Osteoblast (primary cell): ENCODE data around the gene FHIT. TPM values are rescaled to one million over a fixed set of nuclear protein-coding genes. Genes with fewer than 3 reads are reported as not detected.

ENCODE experiments used
- DNase-seq: peaks from one replicate; pipeline ENCODE4 v3.0.0; 2011; ENCODE audit warnings: low spot score, mixed read lengths; ENCODE audit not compliant: insufficient read length; ENCODE audit errors: missing footprints
- H2AFZ ChIP-seq: 2 replicates; pipeline ENCODE4 v1.6.0; 2011; ENCODE audit warnings: mild to moderate bottlenecking, low read length
- H3K27ac ChIP-seq: 2 replicates; pipeline ENCODE4 v1.5.1; 2011; ENCODE audit warnings: mild to moderate bottlenecking, low read depth, low read length, moderate library complexity
- H3K27me3 ChIP-seq: 2 replicates; pipeline ENCODE4 v1.6.0; 2012; ENCODE audit warnings: mild to moderate bottlenecking, control low read depth, inconsistent platforms, low read length, moderate library complexity; ENCODE audit not compliant: insufficient read depth
- H3K36me3 ChIP-seq: 2 replicates; pipeline ENCODE4 v1.5.1; 2011; ENCODE audit warnings: mild to moderate bottlenecking, low read length, control low read depth, moderate library complexity; ENCODE audit not compliant: insufficient read depth
- H3K4me1 ChIP-seq: 2 replicates; pipeline ENCODE4 v1.5.1; 2011; ENCODE audit warnings: mild to moderate bottlenecking, low read length, control low read depth, moderate library complexity; ENCODE audit not compliant: insufficient read depth
- H3K4me2 ChIP-seq: 2 replicates; pipeline ENCODE4 v1.6.0; 2011; ENCODE audit warnings: mild to moderate bottlenecking, low read length; ENCODE audit not compliant: insufficient read depth
- H3K4me3 ChIP-seq: fragments of 200-600 bp; sonication (generic); 3 replicates; pipeline ENCODE4 v1.5.1; 2012; ENCODE audit warnings: mild to moderate bottlenecking, low read length, inconsistent platforms; ENCODE audit not compliant: insufficient read depth
- H3K79me2 ChIP-seq: 2 replicates; pipeline ENCODE4 v1.6.0; 2012; ENCODE audit warnings: mild to moderate bottlenecking, low read length, control low read depth, inconsistent platforms; ENCODE audit not compliant: insufficient read depth
- H3K9me3 ChIP-seq: 2 replicates; pipeline ENCODE4 v1.5.1; 2011; ENCODE audit warnings: low read depth, low read length, control low read depth
- H4K20me1 ChIP-seq: 2 replicates; pipeline ENCODE4 v1.6.0; 2012; ENCODE audit warnings: mild to moderate bottlenecking, low read length, control low read depth; ENCODE audit not compliant: insufficient read depth
- total RNA-seq: library from RNA; depleted of rRNA; stranded (reverse); fragments of >200 nt; gene quantifications from 2 replicates; pipeline ENCODE4 v1.2.3, GENCODE V29; 2012
- TF ChIP-seq, protein P1 (sequence below): IDR thresholded peaks from 2 replicates; pipeline ENCODE4 v1.5.1; 2011; ENCODE audit warnings: mild to moderate bottlenecking, low read depth, low read length, moderate library complexity; ENCODE audit errors: extremely low read depth

Gene FHIT
- total RNA-seq, 1 donor = 3.3 TPM

DNA sequence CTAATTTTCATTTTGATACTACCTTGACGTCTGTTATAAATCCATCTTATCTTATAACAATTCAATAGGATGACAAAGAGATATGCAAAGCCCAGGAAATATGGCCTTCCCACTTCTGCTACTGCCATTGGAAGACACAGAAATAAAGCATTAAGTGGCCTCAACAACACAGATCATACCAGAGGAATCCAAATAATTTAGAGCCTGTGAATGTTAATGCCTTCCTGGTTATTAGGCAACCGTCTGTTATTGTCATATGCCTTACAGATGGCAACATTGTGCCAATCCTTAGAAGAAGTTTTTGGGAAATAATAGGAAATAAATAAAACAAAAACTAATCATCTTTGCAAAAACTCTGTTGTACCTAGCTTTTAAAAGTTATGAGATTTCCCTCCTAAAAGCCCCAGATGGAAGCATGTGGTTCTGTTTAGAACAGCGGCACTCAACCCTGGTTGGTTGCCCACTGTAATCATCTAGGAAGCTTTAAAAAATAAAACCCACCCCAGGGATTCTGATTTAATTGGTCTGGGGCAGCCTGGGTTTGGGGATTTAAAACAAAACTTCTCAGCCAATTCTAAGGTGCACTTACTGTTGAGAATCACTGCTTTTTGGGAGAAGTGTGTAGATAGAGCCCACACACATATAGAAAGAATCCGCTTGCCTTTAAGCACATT is 1496.7 kb downstream of the FHIT start:
- no peaks in the 10 kb centered on the region for H3K27me3 ChIP-seq
- H2AFZ ChIP-seq = no peak overlapping the region
- peaks cover 6% of the 10 kb centered on the region for H3K4me1 ChIP-seq
- H3K9me3 ChIP-seq = no peaks in the 10 kb centered on the region
- TF ChIP-seq, protein P1, sequence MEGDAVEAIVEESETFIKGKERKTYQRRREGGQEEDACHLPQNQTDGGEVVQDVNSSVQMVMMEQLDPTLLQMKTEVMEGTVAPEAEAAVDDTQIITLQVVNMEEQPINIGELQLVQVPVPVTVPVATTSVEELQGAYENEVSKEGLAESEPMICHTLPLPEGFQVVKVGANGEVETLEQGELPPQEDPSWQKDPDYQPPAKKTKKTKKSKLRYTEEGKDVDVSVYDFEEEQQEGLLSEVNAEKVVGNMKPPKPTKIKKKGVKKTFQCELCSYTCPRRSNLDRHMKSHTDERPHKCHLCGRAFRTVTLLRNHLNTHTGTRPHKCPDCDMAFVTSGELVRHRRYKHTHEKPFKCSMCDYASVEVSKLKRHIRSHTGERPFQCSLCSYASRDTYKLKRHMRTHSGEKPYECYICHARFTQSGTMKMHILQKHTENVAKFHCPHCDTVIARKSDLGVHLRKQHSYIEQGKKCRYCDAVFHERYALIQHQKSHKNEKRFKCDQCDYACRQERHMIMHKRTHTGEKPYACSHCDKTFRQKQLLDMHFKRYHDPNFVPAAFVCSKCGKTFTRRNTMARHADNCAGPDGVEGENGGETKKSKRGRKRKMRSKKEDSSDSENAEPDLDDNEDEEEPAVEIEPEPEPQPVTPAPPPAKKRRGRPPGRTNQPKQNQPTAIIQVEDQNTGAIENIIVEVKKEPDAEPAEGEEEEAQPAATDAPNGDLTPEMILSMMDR = no peak
- no peak for DNase-seq
- H3K4me3 ChIP-seq = no peak overlapping the region
- no peak overlapping the region for H3K4me2 ChIP-seq
- H4K20me1 ChIP-seq = no peaks in the 10 kb centered on the region
- H3K79me2 ChIP-seq = no peaks in the 10 kb centered on the region
- H3K27ac ChIP-seq = no peak overlapping the region
- H3K36me3 ChIP-seq = no peaks in the 10 kb centered on the region

DNA sequence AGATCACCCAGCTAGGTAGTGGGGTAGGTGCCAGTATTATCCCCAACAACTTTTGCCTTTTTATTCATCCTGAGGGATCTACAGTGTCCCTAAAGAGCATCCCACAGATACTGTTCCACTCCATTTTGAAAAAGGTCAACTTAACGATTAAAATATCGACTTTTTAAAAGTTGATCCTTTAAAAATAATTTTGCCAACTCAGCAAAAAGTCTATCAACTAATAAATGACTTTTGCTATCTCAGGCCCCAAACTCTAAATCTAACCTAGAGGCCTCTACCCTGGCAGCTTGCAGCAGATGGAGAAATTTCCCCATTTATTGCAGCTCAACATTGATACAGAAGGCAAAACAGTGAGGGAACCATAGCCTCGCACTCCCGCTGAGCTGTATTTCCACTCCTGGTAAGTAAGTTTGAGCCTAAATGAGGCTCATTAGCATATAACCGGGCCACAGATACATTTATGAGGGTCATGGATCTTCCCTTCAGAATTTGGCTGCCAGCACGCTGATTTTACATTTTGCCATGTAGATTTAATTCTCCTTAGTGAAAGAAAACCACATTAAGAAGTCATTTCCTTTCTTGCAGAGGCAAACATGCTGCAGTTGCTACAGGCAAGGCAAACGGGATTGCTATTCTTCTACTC is 1497.3 kb downstream of the FHIT start:
- Histone ChIP-seq H3K4me3 (no peak overlapping the region), H3K4me2 (no peak overlapping the region), H3K36me3 (no peaks in the 10 kb centered on the region), H2AFZ (no peak overlapping the region), H3K79me2 (no peaks in the 10 kb centered on the region), H3K4me1 (no peaks in the 10 kb centered on the region), H4K20me1 (no peaks in the 10 kb centered on the region), H3K9me3 (no peaks in the 10 kb centered on the region), H3K27me3 (no peaks in the 10 kb centered on the region), H3K27ac (no peak overlapping the region)
- DNase-seq = no peak
- TF ChIP-seq, protein P1 = no peak

DNA sequence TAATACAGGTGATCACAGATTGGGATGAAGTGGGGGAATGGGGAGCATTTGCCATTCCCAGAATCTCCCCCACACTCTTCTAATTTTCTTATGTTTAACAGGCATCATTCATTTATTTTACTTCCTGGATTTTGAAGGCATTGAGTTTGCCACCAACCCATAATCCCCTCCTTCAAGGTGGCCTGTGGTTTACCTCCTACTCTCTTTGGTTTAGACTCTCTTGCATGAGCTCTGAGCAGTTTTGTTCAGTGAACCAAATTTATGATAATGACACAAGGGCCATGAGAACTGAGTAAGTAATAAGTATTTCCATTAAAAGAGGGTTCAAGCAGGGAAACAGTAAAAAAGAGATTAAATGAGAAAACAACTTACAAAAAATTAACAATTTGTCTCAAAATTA is 1498.3 kb downstream of the FHIT start:
- H3K4me1 ChIP-seq = no peaks in the 10 kb centered on the region
- H3K4me2 ChIP-seq = no peak overlapping the region
- no peaks in the 10 kb centered on the region for H3K9me3 ChIP-seq
- no peaks in the 10 kb centered on the region for H3K27me3 ChIP-seq
- DNase-seq = no peak
- H3K27ac ChIP-seq = no peak overlapping the region
- H4K20me1 ChIP-seq = no peaks in the 10 kb centered on the region
- no peak overlapping the region for H3K4me3 ChIP-seq
- TF ChIP-seq, protein P1 = no peak
- H3K79me2 ChIP-seq = no peaks in the 10 kb centered on the region
- no peak overlapping the region for H2AFZ ChIP-seq
- no peaks in the 10 kb centered on the region for H3K36me3 ChIP-seq

DNA sequence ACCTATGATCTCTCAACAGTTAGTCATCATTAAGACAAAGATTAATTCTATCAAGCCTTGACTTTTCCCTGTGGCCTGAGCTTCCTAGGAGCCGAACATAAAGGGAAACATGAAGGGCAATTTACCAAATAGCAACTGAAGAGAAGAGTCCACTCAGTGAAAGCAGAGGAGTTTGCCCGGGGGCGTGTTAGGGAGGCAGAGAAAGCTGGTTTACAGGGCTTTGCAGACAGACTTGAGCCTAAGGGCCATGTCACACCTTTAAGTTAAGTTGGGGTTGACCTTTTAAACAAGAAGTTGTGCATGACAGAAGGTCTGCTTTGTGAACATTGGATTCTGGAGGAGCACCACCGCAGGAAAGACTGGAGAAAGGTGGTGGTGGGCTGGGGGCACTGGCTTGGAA is 1499.6 kb downstream of the FHIT start:
- Histone ChIP-seq H3K36me3 (no peaks in the 10 kb centered on the region), H3K4me3 (no peak overlapping the region), H3K9me3 (no peaks in the 10 kb centered on the region), H3K79me2 (no peaks in the 10 kb centered on the region), H3K4me1 (no peaks in the 10 kb centered on the region), H4K20me1 (no peaks in the 10 kb centered on the region), H3K27me3 (no peaks in the 10 kb centered on the region), H2AFZ (no peak overlapping the region), H3K27ac (no peak overlapping the region), H3K4me2 (no peak overlapping the region)
- DNase-seq = no peak
- TF ChIP-seq, protein P1 = no peak
